GM13976 (cell line): ENCODE data around the gene PBX3.

Source experiments
- DNase-seq: peaks from one replicate; pipeline ENCODE4 v3.0.0; 2012; ENCODE audit warnings: low spot score
- in situ Hi-C: fragments of 300-500 bp; cut with MboI; formaldehyde crosslinking; loops from one replicate; pipeline ENCODE4 v1.12.0; 2022; ENCODE audit warnings: low sequenced_read_pairs, mixed read lengths, inconsistent platforms; ENCODE audit not compliant: unreplicated experiment
- TF ChIP-seq, protein P1 (sequence below): IDR thresholded peaks from 2 replicates; pipeline ENCODE4 v1.5.1; 2012; ENCODE audit warnings: borderline replicate concordance, mild to moderate bottlenecking; ENCODE audit not compliant: insufficient read depth; ENCODE audit errors: extremely low read depth, missing control alignments, control extremely low read depth

Gene PBX3

DNA sequence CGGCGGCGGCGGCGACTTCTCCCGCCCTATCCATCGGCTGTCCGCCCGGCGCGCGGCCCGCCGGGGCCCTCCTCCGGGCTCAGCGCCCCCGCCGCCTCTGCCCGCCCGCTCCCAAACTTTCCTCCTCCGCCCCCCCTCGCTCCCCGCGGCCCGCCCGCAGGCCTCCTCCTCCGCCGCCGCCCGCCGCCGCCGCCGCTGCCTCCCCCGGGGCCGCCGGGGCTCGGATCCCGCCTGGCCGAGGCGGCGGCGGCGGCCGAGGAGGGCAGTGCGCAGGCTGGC lies 460 bp upstream of the PBX3 start:
- TF ChIP-seq, protein P1, sequence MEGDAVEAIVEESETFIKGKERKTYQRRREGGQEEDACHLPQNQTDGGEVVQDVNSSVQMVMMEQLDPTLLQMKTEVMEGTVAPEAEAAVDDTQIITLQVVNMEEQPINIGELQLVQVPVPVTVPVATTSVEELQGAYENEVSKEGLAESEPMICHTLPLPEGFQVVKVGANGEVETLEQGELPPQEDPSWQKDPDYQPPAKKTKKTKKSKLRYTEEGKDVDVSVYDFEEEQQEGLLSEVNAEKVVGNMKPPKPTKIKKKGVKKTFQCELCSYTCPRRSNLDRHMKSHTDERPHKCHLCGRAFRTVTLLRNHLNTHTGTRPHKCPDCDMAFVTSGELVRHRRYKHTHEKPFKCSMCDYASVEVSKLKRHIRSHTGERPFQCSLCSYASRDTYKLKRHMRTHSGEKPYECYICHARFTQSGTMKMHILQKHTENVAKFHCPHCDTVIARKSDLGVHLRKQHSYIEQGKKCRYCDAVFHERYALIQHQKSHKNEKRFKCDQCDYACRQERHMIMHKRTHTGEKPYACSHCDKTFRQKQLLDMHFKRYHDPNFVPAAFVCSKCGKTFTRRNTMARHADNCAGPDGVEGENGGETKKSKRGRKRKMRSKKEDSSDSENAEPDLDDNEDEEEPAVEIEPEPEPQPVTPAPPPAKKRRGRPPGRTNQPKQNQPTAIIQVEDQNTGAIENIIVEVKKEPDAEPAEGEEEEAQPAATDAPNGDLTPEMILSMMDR, result no peak
- in situ Hi-C loops, result loop anchor here (25.0 kb wide), 1 partner anchor 334 kb away; no protein-coding TSS in a partner anchor
- no peak for DNase-seq

DNA sequence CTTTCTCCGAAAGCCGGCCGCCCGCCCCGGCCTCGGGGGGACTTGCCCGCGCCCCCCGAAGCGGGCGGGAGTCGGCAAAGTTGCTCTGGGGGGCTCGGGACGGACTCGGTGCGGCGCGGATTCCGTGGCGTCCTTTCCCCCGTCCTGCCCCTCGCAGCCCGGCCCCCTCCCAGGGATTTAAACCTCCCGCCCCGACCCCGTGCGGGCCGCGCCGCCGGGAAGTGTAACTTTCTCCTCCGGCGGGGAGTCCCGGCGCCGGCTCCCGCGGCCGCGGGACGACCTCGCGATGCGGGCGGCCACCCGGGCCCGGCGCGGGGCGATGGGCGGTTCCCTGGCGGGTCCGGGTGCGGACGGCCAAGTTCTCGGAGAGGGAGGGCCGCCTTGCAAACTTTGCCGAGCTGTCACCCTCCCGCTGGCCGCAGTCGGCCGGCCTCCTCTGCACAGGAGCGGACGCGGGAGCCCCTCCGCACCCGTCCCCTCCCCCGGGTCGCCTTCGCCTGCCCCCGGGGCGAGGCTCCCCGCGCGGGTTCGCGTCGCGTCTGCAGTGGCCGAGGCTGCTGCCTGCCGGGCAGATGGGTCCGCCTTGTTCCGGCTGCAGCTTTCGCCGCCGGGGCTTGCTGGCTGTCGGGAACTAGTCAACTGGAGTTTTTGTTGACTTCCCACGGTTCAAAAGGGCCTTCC lies 732 bp downstream of the PBX3 start:
- in situ Hi-C loops, result loop anchor here (25.0 kb wide), 1 partner anchor 336 kb away; no protein-coding TSS in a partner anchor
- peak; percentile 61 for DNase-seq
- TF ChIP-seq, protein P1, result no peak

DNA sequence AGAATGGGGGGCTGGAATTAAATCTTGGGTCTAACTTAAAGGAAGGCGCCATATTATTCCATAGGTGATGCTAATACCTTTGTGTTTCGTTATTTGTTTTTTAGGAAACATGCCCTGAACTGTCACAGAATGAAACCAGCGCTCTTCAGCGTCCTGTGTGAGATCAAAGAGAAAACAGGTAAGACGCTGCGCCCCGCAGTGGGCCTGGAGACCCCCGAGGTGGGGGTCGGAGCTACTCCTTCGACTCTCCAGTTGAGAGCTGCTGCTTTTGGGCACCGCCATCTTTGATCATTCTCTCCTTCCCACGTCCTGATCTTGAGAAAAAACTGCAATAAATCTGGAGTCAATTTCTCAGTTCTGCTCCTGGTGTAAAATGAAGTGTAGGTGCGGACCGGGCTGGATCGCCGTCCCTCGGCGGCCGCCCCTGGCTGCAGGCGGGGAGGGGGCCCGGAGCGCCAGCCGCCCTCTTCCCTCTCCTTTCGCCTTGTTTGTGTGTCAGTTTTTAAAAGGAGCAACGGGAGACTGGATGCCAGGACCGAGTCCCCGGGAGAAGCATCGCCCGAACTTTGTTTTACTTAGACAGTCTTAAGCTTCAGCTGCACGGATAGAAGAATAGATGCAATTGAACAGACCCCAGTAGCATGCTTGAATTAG lies 1.4 kb downstream of the PBX3 start:
- TF ChIP-seq, protein P1, result no peak
- in situ Hi-C loops, result loop anchor here (25.0 kb wide), 1 partner anchor 336 kb away; no protein-coding TSS in a partner anchor
- DNase-seq, result peak; percentile 29

DNA sequence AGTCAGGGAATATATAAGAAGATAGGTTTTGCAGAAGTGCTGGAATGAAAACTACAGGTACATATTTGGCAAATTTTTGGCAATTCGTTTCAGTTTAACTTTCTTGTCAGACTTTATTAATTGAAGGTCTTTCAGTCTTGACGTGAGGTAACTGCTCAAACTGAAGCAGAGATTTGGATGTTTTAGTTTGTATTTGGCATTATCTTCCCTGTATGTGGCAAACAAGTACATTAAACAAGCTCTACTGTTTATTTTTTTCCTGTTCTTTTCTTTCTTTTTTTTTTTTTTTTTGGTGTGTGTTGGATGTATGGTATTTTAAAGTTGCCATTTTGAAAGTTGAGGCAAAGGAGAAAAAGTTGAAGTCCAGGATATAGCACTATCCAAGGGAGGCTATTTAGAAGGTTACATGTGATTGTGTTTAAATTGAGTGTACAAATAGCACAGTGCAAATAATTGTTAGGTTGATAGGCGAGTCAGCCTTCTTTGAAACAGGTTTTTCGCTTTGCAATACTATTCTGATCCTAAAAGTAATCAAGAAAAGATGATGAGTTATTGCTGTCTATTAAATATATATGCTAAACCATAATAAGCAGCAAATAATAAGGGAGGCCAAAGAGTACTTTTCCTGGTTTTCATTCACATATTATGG lies 2.2 kb downstream of the PBX3 start:
- TF ChIP-seq, protein P1, result no peak
- DNase-seq, result no peak

DNA sequence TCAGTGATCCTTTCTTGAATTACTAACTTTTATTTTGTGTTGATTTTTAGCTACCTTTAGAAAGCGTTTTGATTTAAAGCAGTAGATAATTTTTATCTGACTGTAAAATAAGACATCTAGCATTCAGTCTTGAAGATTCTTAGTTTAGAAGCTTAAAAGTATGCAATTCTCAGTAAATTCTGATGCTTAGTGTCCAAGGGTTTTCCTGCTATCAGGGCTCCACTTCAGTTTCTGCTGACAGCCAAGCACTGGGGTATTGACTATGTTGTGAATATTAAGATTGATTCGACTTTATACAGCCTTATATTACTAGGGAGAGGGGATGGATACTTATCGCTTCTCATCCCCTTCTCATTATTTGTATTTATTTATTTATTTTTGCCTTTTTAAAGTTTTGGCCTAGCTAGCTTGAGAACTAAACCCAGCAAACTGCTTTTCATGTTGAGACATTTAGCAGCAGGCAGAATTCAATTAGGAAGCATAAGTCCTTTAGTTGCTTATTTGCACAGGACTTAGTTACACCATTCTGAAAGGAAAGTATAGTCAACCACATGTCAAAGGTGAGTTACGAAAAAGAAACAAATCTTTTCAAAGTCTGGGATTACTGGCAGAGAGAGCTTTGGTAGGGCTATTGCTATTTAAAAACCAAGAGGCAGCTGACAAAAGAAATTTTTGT lies 2.9 kb downstream of the PBX3 start:
- in situ Hi-C loops, result loop anchor here (10.0 to 25.0 kb wide), 2 partner anchors 105 to 338 kb away; no protein-coding TSS in a partner anchor
- no peak for DNase-seq

More for the DNA sequence above, 2.2 kb downstream of the PBX3 start:
- in situ Hi-C loops, result loop anchor here (25.0 kb wide), 1 partner anchor 337 kb away; no protein-coding TSS in a partner anchor

More for the DNA sequence above, 2.9 kb downstream of the PBX3 start:
- TF ChIP-seq, protein P1, result no peak
